GM12872 (cell line): Measurements from ENCODE around the gene AGMO.

ENCODE experiments used
- CTCF ChIP-seq: IDR thresholded peaks from 3 replicates; pipeline ENCODE4 v1.5.1; 2011; ENCODE audit warnings: low read depth, mild to moderate bottlenecking, low read length, moderate library complexity; ENCODE audit not compliant: insufficient read depth

The AGMO gene

GRCh38 chr7:15503603-15504290, 58.1 kb downstream of the AGMO start:
- TF ChIP-seq CTCF: no peak

- TF ChIP-seq CTCF: no peak
These were observed 63.4 kb downstream of the AGMO start for GRCh38 chr7:15498465-15498864.

- no peak for TF ChIP-seq CTCF
These were observed 66.6 kb downstream of the AGMO start for GRCh38 chr7:15495170-15495569.

- TF ChIP-seq CTCF: no peak
These were observed 67.1 kb downstream of the AGMO start for GRCh38 chr7:15494711-15495110.

GRCh38 chr7:15491361-15491760, 70.5 kb downstream of the AGMO start:
- TF ChIP-seq CTCF: no peak

- no peak for TF ChIP-seq CTCF
These were observed 71.5 kb downstream of the AGMO start for GRCh38 chr7:15490291-15490690.

GRCh38 chr7:15489861-15490260, 72.0 kb downstream of the AGMO start:
- no peak for TF ChIP-seq CTCF

- TF ChIP-seq CTCF: no peak
These were observed 72.4 kb downstream of the AGMO start for GRCh38 chr7:15489383-15489782.
